HG02884 (cell line): ENCODE measurements around the gene GRIK5.
"Not testable (repeated sequence)": the region's sequence is repeated elsewhere in the genome, so short reads cannot be mapped to it uniquely, and the experiment has no call there.

Experiments
- ATAC-seq: cut with Tn5 transposase; IDR thresholded peaks from one replicate; pipeline ENCODE4 v1.9.1; 2021; ENCODE audit warnings: mild to moderate bottlenecking, moderate library complexity; ENCODE audit not compliant: unreplicated experiment

Gene GRIK5

GRCh38 chr19:42023121-42023942 lies 46.7 kb downstream of the GRIK5 start:
- no peak for ATAC-seq

- no peak for ATAC-seq
Observed at GRCh38 chr19:42022616-42023015, 47.4 kb downstream of the GRIK5 start.

- ATAC-seq, result no peak
Observed at GRCh38 chr19:42021185-42021584, 48.8 kb downstream of the GRIK5 start.

- no peak for ATAC-seq
Observed at GRCh38 chr19:42018503-42019193, 51.4 kb downstream of the GRIK5 start.

- no peak for ATAC-seq
Observed at GRCh38 chr19:42017040-42017439, 53.0 kb downstream of the GRIK5 start.

GRCh38 chr19:42012747-42013146 lies 57.3 kb downstream of the GRIK5 start:
- not testable (repeated sequence) for ATAC-seq

- no peak for ATAC-seq
Observed at GRCh38 chr19:42010245-42011126, 59.5 kb downstream of the GRIK5 start.

GRCh38 chr19:42006569-42006968 lies 63.4 kb downstream of the GRIK5 start:
- no peak for ATAC-seq

- ATAC-seq, result no peak
Observed at GRCh38 chr19:42005504-42005903, 64.5 kb downstream of the GRIK5 start.

GRCh38 chr19:42003506-42004294 lies 66.3 kb downstream of the GRIK5 start:
- no peak for ATAC-seq

- no peak for ATAC-seq
Observed at GRCh38 chr19:41999878-42000208, 70.2 kb downstream of the GRIK5 start.

- ATAC-seq, result no peak
Observed at GRCh38 chr19:41999071-41999877, 70.7 kb downstream of the GRIK5 start.

- ATAC-seq, result no peak
Observed at GRCh38 chr19:41998246-41999020, 71.6 kb downstream of the GRIK5 start.

GRCh38 chr19:41997851-41998229 lies 72.2 kb downstream of the GRIK5 start:
- ATAC-seq, result no peak

- no peak for ATAC-seq
Observed at GRCh38 chr19:41997121-41997850, 72.7 kb downstream of the GRIK5 start.

GRCh38 chr19:41995959-41996797 lies 73.8 kb downstream of the GRIK5 start:
- no peak for ATAC-seq
